Measurements from ENCODE around the gene ADGRV1.

DNA sequence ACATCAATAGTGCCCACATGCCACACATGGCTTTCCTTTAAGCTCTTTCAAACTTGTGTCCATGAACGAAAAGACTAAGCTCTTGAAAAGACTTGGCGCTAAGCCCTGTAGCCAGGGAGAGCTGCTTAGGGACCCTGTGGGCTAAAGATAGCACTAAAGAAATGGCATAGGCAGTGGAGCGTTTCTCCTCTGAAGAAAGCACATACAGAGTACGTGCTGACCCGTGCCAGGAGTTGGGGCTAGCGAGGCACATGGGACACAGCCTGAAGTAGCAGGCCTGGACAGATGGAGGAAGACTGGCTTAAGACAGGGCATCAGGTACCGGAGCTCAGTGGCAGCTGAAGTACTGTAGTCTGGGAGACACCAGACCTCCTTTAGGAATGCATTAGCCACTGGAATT is 39.7 kb downstream of the ADGRV1 start:
- TF ChIP-seq, protein P1, sequence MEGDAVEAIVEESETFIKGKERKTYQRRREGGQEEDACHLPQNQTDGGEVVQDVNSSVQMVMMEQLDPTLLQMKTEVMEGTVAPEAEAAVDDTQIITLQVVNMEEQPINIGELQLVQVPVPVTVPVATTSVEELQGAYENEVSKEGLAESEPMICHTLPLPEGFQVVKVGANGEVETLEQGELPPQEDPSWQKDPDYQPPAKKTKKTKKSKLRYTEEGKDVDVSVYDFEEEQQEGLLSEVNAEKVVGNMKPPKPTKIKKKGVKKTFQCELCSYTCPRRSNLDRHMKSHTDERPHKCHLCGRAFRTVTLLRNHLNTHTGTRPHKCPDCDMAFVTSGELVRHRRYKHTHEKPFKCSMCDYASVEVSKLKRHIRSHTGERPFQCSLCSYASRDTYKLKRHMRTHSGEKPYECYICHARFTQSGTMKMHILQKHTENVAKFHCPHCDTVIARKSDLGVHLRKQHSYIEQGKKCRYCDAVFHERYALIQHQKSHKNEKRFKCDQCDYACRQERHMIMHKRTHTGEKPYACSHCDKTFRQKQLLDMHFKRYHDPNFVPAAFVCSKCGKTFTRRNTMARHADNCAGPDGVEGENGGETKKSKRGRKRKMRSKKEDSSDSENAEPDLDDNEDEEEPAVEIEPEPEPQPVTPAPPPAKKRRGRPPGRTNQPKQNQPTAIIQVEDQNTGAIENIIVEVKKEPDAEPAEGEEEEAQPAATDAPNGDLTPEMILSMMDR (IDR thresholded peaks at IDR 0.05; ENCODE audit: insufficient read depth, low read depth, low read length), result no peak
- TF ChIP-seq EZH2 (IDR thresholded peaks at IDR 0.05; ENCODE audit: insufficient read depth, low read length), result no peak
